HepG2 (cell line): Measurements from ENCODE around the gene PLCXD1. TPM values are rescaled to one million over a fixed set of nuclear protein-coding genes. Genes with fewer than 3 reads are reported as not detected.

Source experiments
- FOXK2 ChIP-seq: fragments of 450-650 bp; IDR thresholded peaks from 2 replicates; pipeline ENCODE4 v1.6.1; 2016
- KAT8 ChIP-seq: IDR thresholded peaks from 2 replicates; pipeline ENCODE4 v1.6.1; 2016; ENCODE audit warnings: missing genetic modification reagents, missing compliant biosample characterization
- KLF12 ChIP-seq: sonication (generic); formaldehyde crosslinking; IDR thresholded peaks from 2 replicates; pipeline ENCODE4 v1.4.0; 2020; ENCODE audit warnings: missing genetic modification reagents, borderline replicate concordance
- MBD4 ChIP-seq: IDR thresholded peaks from 2 replicates; pipeline ENCODE4 v1.6.1; 2012; ENCODE audit warnings: low read length, inconsistent platforms, borderline replicate concordance
- MED1 ChIP-seq: sonication (generic); formaldehyde crosslinking; IDR thresholded peaks from 2 replicates; pipeline ENCODE4 v1.4.0; 2020; ENCODE audit warnings: missing genetic modification reagents
- NR3C1 ChIP-seq: sonication (generic); formaldehyde crosslinking; IDR thresholded peaks from 2 replicates; pipeline ENCODE4 v1.4.0; 2020; ENCODE audit warnings: missing genetic modification reagents
- PHF21A ChIP-seq: sonication (generic); formaldehyde crosslinking; IDR thresholded peaks from 2 replicates; pipeline ENCODE4 v1.5.0; 2020; ENCODE audit warnings: mild to moderate bottlenecking, missing genetic modification reagents
- POLR2G ChIP-seq: fragments of 200-400 bp; formaldehyde crosslinking; IDR thresholded peaks from 2 replicates; pipeline ENCODE4 v1.6.1; 2018; ENCODE audit warnings: mild to moderate bottlenecking, low read depth, low read length, moderate library complexity
- RAD51 ChIP-seq: fragments of 450-650 bp; IDR thresholded peaks from 2 replicates; pipeline ENCODE4 v1.6.1; 2016; ENCODE audit warnings: borderline replicate concordance
- SRY ChIP-seq: sonication (generic); formaldehyde crosslinking; IDR thresholded peaks from 2 replicates; pipeline ENCODE4 v1.8.0; 2022; ENCODE audit warnings: mild to moderate bottlenecking, missing genetic modification reagents
- SSRP1 ChIP-seq: IDR thresholded peaks from 2 replicates; pipeline ENCODE4 v1.6.1; 2016; ENCODE audit warnings: control low read depth
- TCF7L2 ChIP-seq: IDR thresholded peaks from 2 replicates; pipeline ENCODE4 v1.6.1; 2011; ENCODE audit warnings: mild to moderate bottlenecking, low read depth, low read length, moderate library complexity
- ZFP90 ChIP-seq: sonication (generic); formaldehyde crosslinking; IDR thresholded peaks from 2 replicates; pipeline ENCODE4 v1.8.0; 2022; ENCODE audit warnings: missing genetic modification reagents, mild to moderate bottlenecking, inconsistent platforms, borderline replicate concordance
- ZMYM2 ChIP-seq: sonication (generic); formaldehyde crosslinking; IDR thresholded peaks from 2 replicates; pipeline ENCODE4 v1.8.0; 2022; ENCODE audit warnings: mild to moderate bottlenecking, missing genetic modification reagents
- ZNF12 ChIP-seq: sonication (generic); formaldehyde crosslinking; IDR thresholded peaks from 2 replicates; pipeline ENCODE4 v1.5.0; 2020; ENCODE audit warnings: missing genetic modification reagents
- ZNF232 ChIP-seq: sonication (generic); formaldehyde crosslinking; IDR thresholded peaks from 2 replicates; pipeline ENCODE4 v1.4.0; 2020; ENCODE audit warnings: missing genetic modification reagents, borderline replicate concordance
- ZNF382 ChIP-seq: sonication (generic); formaldehyde crosslinking; IDR thresholded peaks from 2 replicates; pipeline ENCODE4 v1.5.0; 2020; ENCODE audit warnings: missing genetic modification reagents, mild to moderate bottlenecking, borderline replicate concordance
- ZNF674 ChIP-seq: sonication (generic); formaldehyde crosslinking; IDR thresholded peaks from 2 replicates; pipeline ENCODE4 v1.5.0; 2020; ENCODE audit warnings: low read depth, mild to moderate bottlenecking, missing genetic modification reagents
- ZZZ3 ChIP-seq: sonication (generic); formaldehyde crosslinking; IDR thresholded peaks from 2 replicates; pipeline ENCODE4 v1.4.0; 2020; ENCODE audit warnings: missing genetic modification reagents, mild to moderate bottlenecking, borderline replicate concordance
- polyA plus RNA-seq, 8 experiments: library from polyadenylated mRNA; depleted of rRNA in 3 of 8; stranded (reverse) in 7 of 8; unstranded in 1 of 8; fragments of >200 nt; fragmentation: Illumina TruSeq in 4 of 8; extraction: Trizol in 4 of 8; gene quantifications; 2 replicates each; pipeline versions ENCODE4 v1.2.1 to v1.2.3, GENCODE V29; 2011 to 2016; ENCODE audit warnings: low read depth in 4 of 8, missing spikeins in 1 of 8, mixed read lengths in 1 of 8; ENCODE audit not compliant: insufficient read depth in 1 of 8
- total RNA-seq, 5 experiments: library from RNA; depleted of rRNA; stranded (reverse); fragments of >200 nt; fragmentation: Illumina TruSeq; extraction: Trizol; gene quantifications; 2 replicates each; pipeline ENCODE4 v1.2.3, GENCODE V29; 2016; ENCODE audit warnings: low read depth in 1 of 5
- TF ChIP-seq, protein P1 (sequence below): sonication (generic); formaldehyde crosslinking; IDR thresholded peaks from 2 replicates; pipeline ENCODE4 v1.4.0; 2020; ENCODE audit warnings: missing genetic modification reagents
- TF ChIP-seq, protein P2 (sequence below): sonication (generic); formaldehyde crosslinking; IDR thresholded peaks from 2 replicates; pipeline ENCODE4 v1.5.1; 2020; ENCODE audit warnings: mild to moderate bottlenecking, missing genetic modification reagents, borderline replicate concordance
- TF ChIP-seq, protein P3 (sequence below): fragments of 450-650 bp; IDR thresholded peaks from 2 replicates; pipeline ENCODE4 v1.6.1; 2017; ENCODE audit warnings: mild to moderate bottlenecking

Gene PLCXD1
- total and polyA plus RNA-seq, 2 of the 13 experiments (the other 11 are each of a cell fraction or from before 2014, with no cell fraction given) = 87.7 to 153 TPM

DNA sequence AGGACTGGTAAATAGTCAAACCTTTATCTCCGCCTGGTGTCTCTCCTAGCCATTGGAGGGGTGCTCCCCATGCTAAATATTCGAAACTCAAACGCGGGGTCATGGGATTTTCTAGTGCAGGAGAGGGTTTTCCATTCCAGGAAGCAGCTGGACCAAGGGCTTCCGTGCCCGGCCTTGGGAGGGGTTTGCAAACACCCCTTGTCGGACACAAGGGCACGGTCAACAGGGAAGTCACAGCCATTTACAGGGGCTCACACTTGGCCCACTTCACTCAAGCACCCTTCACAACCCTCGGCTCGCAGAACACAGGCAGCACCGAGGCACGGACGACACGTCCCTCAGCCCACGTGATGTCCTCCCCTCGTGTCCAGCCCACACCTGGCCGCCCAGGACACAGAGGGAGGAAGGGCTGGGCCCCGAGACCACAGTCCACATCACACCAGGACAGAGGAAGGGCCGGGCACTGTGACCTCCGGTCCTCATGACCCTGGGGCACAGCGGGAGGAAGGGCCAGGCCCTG, 10.3 kb upstream of the PLCXD1 start (continued):
- TF ChIP-seq, protein P1, sequence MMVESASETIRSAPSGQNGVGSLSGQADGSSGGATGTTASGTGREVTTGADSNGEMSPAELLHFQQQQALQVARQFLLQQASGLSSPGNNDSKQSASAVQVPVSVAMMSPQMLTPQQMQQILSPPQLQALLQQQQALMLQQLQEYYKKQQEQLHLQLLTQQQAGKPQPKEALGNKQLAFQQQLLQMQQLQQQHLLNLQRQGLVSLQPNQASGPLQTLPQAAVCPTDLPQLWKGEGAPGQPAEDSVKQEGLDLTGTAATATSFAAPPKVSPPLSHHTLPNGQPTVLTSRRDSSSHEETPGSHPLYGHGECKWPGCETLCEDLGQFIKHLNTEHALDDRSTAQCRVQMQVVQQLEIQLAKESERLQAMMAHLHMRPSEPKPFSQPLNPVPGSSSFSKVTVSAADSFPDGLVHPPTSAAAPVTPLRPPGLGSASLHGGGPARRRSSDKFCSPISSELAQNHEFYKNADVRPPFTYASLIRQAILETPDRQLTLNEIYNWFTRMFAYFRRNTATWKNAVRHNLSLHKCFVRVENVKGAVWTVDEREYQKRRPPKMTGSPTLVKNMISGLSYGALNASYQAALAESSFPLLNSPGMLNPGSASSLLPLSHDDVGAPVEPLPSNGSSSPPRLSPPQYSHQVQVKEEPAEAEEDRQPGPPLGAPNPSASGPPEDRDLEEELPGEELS = 0 out of 2 replicates have a peak, but pooled peaks have one; percentile 32
- no peak for TF ChIP-seq ZZZ3
- TF ChIP-seq SRY (CRISPR knock-in tag) = 0 out of 2 replicates have a peak, but pooled peaks have one; percentile 26
- TF ChIP-seq, protein P2, sequence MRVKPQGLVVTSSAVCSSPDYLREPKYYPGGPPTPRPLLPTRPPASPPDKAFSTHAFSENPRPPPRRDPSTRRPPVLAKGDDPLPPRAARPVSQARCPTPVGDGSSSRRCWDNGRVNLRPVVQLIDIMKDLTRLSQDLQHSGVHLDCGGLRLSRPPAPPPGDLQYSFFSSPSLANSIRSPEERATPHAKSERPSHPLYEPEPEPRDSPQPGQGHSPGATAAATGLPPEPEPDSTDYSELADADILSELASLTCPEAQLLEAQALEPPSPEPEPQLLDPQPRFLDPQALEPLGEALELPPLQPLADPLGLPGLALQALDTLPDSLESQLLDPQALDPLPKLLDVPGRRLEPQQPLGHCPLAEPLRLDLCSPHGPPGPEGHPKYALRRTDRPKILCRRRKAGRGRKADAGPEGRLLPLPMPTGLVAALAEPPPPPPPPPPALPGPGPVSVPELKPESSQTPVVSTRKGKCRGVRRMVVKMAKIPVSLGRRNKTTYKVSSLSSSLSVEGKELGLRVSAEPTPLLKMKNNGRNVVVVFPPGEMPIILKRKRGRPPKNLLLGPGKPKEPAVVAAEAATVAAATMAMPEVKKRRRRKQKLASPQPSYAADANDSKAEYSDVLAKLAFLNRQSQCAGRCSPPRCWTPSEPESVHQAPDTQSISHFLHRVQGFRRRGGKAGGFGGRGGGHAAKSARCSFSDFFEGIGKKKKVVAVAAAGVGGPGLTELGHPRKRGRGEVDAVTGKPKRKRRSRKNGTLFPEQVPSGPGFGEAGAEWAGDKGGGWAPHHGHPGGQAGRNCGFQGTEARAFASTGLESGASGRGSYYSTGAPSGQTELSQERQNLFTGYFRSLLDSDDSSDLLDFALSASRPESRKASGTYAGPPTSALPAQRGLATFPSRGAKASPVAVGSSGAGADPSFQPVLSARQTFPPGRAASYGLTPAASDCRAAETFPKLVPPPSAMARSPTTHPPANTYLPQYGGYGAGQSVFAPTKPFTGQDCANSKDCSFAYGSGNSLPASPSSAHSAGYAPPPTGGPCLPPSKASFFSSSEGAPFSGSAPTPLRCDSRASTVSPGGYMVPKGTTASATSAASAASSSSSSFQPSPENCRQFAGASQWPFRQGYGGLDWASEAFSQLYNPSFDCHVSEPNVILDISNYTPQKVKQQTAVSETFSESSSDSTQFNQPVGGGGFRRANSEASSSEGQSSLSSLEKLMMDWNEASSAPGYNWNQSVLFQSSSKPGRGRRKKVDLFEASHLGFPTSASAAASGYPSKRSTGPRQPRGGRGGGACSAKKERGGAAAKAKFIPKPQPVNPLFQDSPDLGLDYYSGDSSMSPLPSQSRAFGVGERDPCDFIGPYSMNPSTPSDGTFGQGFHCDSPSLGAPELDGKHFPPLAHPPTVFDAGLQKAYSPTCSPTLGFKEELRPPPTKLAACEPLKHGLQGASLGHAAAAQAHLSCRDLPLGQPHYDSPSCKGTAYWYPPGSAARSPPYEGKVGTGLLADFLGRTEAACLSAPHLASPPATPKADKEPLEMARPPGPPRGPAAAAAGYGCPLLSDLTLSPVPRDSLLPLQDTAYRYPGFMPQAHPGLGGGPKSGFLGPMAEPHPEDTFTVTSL (CRISPR knock-in tag) = peak; percentile 40; the same call in 1 of the 2 replicates
- no peak for TF ChIP-seq MBD4
- TF ChIP-seq ZMYM2 = peak; percentile 96
- TF ChIP-seq ZNF232 (CRISPR knock-in tag) = peak; percentile 76
- no peak for TF ChIP-seq SSRP1
- TF ChIP-seq POLR2G = no peak
- TF ChIP-seq FOXK2 = no peak
- 0 out of 2 replicates have a peak, but pooled peaks have one; percentile 56 for TF ChIP-seq KLF12 (CRISPR knock-in tag)
- no peak for TF ChIP-seq NR3C1 (CRISPR knock-in tag)
- no peak for TF ChIP-seq ZFP90 (CRISPR knock-in tag)
- no peak for TF ChIP-seq ZNF674
- TF ChIP-seq, protein P3, sequence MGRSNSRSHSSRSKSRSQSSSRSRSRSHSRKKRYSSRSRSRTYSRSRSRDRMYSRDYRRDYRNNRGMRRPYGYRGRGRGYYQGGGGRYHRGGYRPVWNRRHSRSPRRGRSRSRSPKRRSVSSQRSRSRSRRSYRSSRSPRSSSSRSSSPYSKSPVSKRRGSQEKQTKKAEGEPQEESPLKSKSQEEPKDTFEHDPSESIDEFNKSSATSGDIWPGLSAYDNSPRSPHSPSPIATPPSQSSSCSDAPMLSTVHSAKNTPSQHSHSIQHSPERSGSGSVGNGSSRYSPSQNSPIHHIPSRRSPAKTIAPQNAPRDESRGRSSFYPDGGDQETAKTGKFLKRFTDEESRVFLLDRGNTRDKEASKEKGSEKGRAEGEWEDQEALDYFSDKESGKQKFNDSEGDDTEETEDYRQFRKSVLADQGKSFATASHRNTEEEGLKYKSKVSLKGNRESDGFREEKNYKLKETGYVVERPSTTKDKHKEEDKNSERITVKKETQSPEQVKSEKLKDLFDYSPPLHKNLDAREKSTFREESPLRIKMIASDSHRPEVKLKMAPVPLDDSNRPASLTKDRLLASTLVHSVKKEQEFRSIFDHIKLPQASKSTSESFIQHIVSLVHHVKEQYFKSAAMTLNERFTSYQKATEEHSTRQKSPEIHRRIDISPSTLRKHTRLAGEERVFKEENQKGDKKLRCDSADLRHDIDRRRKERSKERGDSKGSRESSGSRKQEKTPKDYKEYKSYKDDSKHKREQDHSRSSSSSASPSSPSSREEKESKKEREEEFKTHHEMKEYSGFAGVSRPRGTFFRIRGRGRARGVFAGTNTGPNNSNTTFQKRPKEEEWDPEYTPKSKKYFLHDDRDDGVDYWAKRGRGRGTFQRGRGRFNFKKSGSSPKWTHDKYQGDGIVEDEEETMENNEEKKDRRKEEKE = no peak
- TF ChIP-seq ZNF382 (CRISPR knock-in tag) = no peak
- peak; percentile 95 for TF ChIP-seq MED1 (CRISPR knock-in tag)
- peak; percentile 76 for TF ChIP-seq PHF21A (CRISPR knock-in tag)
- peak; percentile 24; the same call in 1 of the 2 replicates for TF ChIP-seq KAT8 (CRISPR knock-in tag)
- no peak for TF ChIP-seq ZNF12
- TF ChIP-seq TCF7L2 = no peak
- no peak for TF ChIP-seq RAD51
